ENCODE measurements around the gene GADD45A.

GRCh38 chr1:67715819-67716218, 30.8 kb downstream of the GADD45A start:
- TF ChIP-seq CTCF (conservative IDR thresholded peaks at IDR 0.05; ENCODE audit: low read depth, low read length) (no peak), EZH2 (IDR thresholded peaks at IDR 0.05; ENCODE audit: low read length, unreplicated experiment) (no peak)

Measured in PC-3 (cell line).